HG03521 (cell line): Measurements from ENCODE around the gene MOSPD3.

Experiments used
- ATAC-seq: cut with Tn5 transposase; IDR thresholded peaks from one replicate; pipeline ENCODE4 v1.9.1; 2021; ENCODE audit warnings: mild to moderate bottlenecking, moderate library complexity; ENCODE audit not compliant: unreplicated experiment

Gene MOSPD3

GRCh38 chr7:100590077-100590737 lies 22.1 kb upstream of the MOSPD3 start:
- ATAC-seq = no peak

- ATAC-seq = no peak
These were observed 20.7 kb upstream of the MOSPD3 start for GRCh38 chr7:100591596-100591995.

- no peak for ATAC-seq
These were observed 17.2 kb upstream of the MOSPD3 start for GRCh38 chr7:100595188-100595587.

- ATAC-seq = no peak
These were observed 13.9 kb upstream of the MOSPD3 start for GRCh38 chr7:100598425-100598824.

GRCh38 chr7:100599911-100600729 lies 12.2 kb upstream of the MOSPD3 start:
- ATAC-seq = no peak

GRCh38 chr7:100600730-100601038 lies 11.7 kb upstream of the MOSPD3 start:
- ATAC-seq = no peak

- no peak for ATAC-seq
These were observed 9.2 kb upstream of the MOSPD3 start for GRCh38 chr7:100602889-100603725.

GRCh38 chr7:100603726-100604027 lies 8.7 kb upstream of the MOSPD3 start:
- no peak for ATAC-seq

GRCh38 chr7:100604028-100604975 lies 8.0 kb upstream of the MOSPD3 start:
- no peak for ATAC-seq

GRCh38 chr7:100604976-100605911 lies 7.1 kb upstream of the MOSPD3 start:
- ATAC-seq = no peak

- ATAC-seq = no peak
These were observed 6.0 kb upstream of the MOSPD3 start for GRCh38 chr7:100606313-100606712.

GRCh38 chr7:100607111-100607510 lies 5.2 kb upstream of the MOSPD3 start:
- no peak for ATAC-seq

- ATAC-seq = no peak
These were observed 2.4 kb upstream of the MOSPD3 start for GRCh38 chr7:100609958-100610357.

GRCh38 chr7:100612730-100613390 lies 520 bp downstream of the MOSPD3 start:
- no peak for ATAC-seq

- ATAC-seq = no peak
These were observed 1.3 kb downstream of the MOSPD3 start for GRCh38 chr7:100613412-100614175.

GRCh38 chr7:100614308-100614861 lies 2.0 kb downstream of the MOSPD3 start:
- ATAC-seq = no peak

- no peak for ATAC-seq
These were observed 7.9 kb downstream of the MOSPD3 start for GRCh38 chr7:100620239-100620638.

- no peak for ATAC-seq
These were observed 8.5 kb downstream of the MOSPD3 start for GRCh38 chr7:100620804-100621203.
